GM12878 (cell line): ENCODE data around the gene PCGF1.

Experiments used
- CTCF ChIP-seq, 3 experiments: IDR thresholded peaks in 2 of 3; conservative IDR thresholded peaks in 1 of 3; 2 replicates each; pipeline ENCODE4 v1.5.1; 2011; ENCODE audit warnings: low read depth in 3 of 3, low read length in 3 of 3, mild to moderate bottlenecking in 3 of 3, control low read depth in 2 of 3, moderate library complexity in 2 of 3, inconsistent platforms in 1 of 3, mixed read lengths in 1 of 3; ENCODE audit not compliant: control insufficient read depth in 2 of 3, insufficient read depth in 1 of 3; ENCODE audit errors: extremely low read depth in 1 of 3
- ELK1 ChIP-seq: IDR thresholded peaks from 2 replicates; pipeline ENCODE4 v1.6.1; 2012; ENCODE audit warnings: low read depth, low read length, improper control_type of control experiment

DNA sequence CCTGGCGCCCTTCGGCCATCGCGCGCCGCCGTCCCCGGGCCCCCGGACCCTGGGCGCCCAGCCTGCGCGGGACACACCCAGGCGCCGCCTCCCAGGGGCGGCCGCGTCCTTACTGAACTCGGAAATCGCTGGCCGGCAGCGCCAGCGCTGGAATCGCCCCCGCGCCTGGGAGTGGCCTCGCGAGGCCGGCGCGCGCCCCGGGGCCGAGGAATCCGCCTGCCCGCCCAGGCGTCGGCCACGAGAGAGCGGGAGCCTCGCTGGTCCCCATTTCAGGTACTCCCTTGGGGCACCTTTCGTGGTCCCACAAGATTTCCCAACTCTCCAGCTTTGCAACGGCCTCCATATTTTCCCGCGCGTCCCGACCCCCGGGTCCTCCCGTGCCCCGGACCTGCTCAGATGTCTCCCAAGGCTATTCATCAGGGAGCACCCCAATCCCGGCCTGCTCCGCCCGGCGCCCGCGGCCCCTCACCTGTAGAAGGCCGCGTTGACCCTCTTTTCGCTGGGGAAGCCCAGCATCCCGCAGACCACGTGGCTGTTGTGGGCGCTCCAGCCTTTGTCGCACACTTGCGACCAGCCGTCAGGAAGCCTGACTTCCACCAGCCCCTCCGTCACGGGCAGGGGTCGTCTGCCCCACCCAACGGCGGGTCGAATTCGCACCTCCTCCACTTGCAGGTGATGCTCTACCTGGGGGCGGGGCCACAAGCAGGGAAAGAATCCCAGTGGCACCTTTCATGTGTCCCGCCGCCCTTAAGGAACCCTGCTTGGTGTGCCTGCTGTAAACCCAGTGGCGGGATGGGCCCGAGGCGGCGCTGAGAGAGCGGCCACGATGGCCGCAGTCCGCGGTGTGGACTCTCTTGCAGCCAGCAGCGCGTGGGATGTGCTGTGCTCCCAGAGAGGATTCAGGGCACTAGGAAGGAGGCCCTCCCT lies 41.7 kb upstream of the PCGF1 start:
- TF ChIP-seq ELK1 (no peak), CTCF (IDR thresholded peaks at IDR 0.05 in 2 of 3, conservative IDR thresholded peaks at IDR 0.05 in 1 of 3; ENCODE audit: control insufficient read depth in 2 of 3, extremely low read depth in 1 of 3, insufficient read depth in 1 of 3, low read depth in 3 of 3, low read length in 3 of 3) (no peak)
